ENCODE measurements around the gene NSD2. TPM values are rescaled to one million over a fixed set of nuclear protein-coding genes. Genes with fewer than 3 reads are reported as not detected.
A peak's percentile ranks its signal among the peaks of the same experiment; 100 is the strongest.

NSD2 gene
- total and polyA plus RNA-seq, 2 donors (not counting 1 experiment from before 2014, with no cell fraction given), result 14.2 to 64.8 TPM

DNA sequence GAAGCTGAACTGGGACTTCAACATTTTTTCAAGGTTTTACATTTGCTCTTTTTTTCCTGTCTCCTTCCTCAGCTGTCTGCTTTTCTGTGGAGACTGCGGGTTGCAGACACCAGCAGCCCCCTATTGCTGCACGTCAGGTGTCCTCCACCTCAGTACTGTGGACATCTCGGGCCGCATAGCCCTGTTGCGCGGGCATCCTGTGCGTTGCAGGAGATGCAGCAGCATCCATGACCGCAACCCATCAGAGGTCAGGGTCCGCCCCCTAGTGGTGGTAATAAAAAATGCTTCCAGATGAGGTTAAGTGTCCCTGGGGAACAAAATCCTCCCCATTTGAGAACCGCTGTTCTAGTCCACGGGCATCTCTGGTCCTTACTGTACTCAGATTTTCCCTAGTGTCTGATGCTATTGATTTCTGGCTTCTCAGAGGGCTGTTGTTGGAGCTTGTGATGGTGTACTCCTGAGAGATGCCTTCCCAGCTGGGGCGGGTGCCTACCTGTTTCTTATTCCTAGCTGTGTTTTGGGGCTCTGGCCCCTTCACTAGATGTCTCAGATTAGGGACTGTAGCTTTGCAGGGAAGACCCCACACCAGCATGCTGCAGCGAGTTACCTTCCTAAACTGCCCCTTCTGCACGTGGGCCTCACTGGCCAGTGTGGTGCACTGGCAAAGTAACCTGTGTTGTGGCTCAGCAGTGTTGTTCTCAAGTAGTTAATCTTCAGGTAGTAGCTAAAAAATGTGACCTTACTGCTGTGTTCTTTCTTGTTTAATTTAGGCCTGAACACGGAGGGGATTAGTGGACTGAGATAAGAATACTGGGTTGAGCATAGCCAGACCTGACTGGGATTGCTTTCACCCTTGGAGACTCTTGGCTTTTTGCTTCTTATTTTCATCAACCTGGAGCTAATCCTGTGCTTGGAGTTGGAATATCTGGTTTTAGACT, 28.2 kb downstream of the NSD2 start:
- Histone ChIP-seq H3K9ac (ENCODE audit: low read length) (no peak overlapping the region), H3K4me2 (replicated peaks; ENCODE audit: low read depth, low read length, poor library complexity, severe bottlenecking) (peak overlapping the region; percentile 35), H4K20me1 (ENCODE audit: control insufficient read depth, insufficient read depth, low read length, poor library complexity, severe bottlenecking) (peaks cover 16% of the 10 kb centered on the region), H2AFZ (ENCODE audit: insufficient read depth, low read depth, low read length, poor library complexity, severe bottlenecking) (peak overlapping the region; percentile 61), H3K9me3 (ENCODE audit: control extremely low read depth in 1 of 3, control insufficient read depth in 2 of 3, insufficient read depth in 1 of 3, low read length in 2 of 3) (no peaks in the 10 kb centered on the region), H3K36me3 (replicated peaks in 1 of 2; ENCODE audit: control extremely low read depth in 1 of 2, control insufficient read depth in 1 of 2, extremely low read depth in 1 of 2, insufficient read depth in 2 of 2, low read length in 1 of 2) (peaks cover 0 to 19% of the 10 kb centered on the region in 2 experiments), H3K4me3 (ENCODE audit: control extremely low read depth in 1 of 5, extremely low read depth in 1 of 5, insufficient read depth in 1 of 5, low read depth in 2 of 5, low read length in 4 of 5) (no peak overlapping the region), H3K4me1 (ENCODE audit: control insufficient read depth in 2 of 2, insufficient read depth in 2 of 2, low read length in 2 of 2) (peaks cover 5 to 9% of the 10 kb centered on the region in 2 donors), H3K27me3 (replicated peaks in 1 of 4; ENCODE audit: control extremely low read depth in 1 of 4, control insufficient read depth in 3 of 4, insufficient read depth in 4 of 4, low read length in 3 of 4) (no peaks in the 10 kb centered on the region), H3K27ac (ENCODE audit: low read length in 2 of 2) (no peak overlapping the region), H3K79me2 (ENCODE audit: control insufficient read depth, insufficient read depth, low read length) (peaks cover 63% of the 10 kb centered on the region)
- ChIA-PET POLR2A (interaction anchor here (0.6 kb wide), 2 partner anchors 11 to 132 kb away, joined by 4 to 14 read pairs; no protein-coding TSS in a partner anchor), CTCF (interaction anchor here (0.6 to 8.0 kb wide), 34 partner anchors 9 to 542 kb away, joined by 3 to 120 read pairs (median 5); partner anchors contain the start of genes LETM1 and NSD2)
- Mint-ChIP-seq H3K9me3 (ENCODE audit: insufficient read depth) (no peaks in the 10 kb centered on the region), H3K4me1 (peaks cover 9% of the 10 kb centered on the region), H3K27me3 (no peaks in the 10 kb centered on the region), H3K27ac (no peak overlapping the region), H3K4me3 (no peak overlapping the region)
- WGBS (ENCODE audit: insufficient coverage), result 35% methylated on average over 14 of the region's 15 CpGs
- intact Hi-C loops (cut with micrococcal nuclease), result loop anchor here (1.0 kb wide), 4 partner anchors 28 to 153 kb away; partner anchors contain the start of genes LETM1 and NSD2
- DNase-seq (peak; percentile 87), ATAC-seq (ENCODE audit: low read depth) (peak; percentile 98)
- no peak for TF ChIP-seq EZH2 (IDR thresholded peaks at IDR 0.05; ENCODE audit: borderline replicate concordance, insufficient read depth, low read depth, low read length, poor library complexity, severe bottlenecking)
- TF ChIP-seq CTCF (IDR thresholded peaks at IDR 0.05), result peak; percentile 92

DNA sequence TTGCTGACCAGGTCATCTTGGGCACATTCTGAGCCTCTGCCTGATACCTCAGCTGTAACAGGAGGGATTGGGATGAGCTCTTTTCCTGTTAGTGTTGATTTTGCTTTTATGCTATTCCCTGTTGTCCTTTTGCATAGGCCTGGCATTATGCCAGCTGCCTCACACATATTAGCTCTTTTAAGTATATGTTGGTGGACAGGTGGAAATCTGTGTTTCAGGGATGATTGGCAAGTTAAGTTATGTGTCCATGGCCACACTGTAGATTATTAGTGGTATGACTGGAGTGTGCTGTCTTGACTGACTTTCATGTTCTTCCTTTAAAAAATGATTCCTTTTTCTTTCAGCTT, 28.9 kb downstream of the NSD2 start:
- H3K27me3 Mint-ChIP-seq, result no peaks in the 10 kb centered on the region
- Histone ChIP-seq H3K36me3 (replicated peaks in 1 of 2; ENCODE audit: control extremely low read depth in 1 of 2, control insufficient read depth in 1 of 2, extremely low read depth in 1 of 2, insufficient read depth in 2 of 2, low read length in 1 of 2) (peaks cover 0 to 23% of the 10 kb centered on the region in 2 experiments), H3K9ac (ENCODE audit: low read length) (no peak overlapping the region), H2AFZ (ENCODE audit: insufficient read depth, low read depth, low read length, poor library complexity, severe bottlenecking) (no peak overlapping the region), H3K4me1 (ENCODE audit: control insufficient read depth in 2 of 2, insufficient read depth in 2 of 2, low read length in 2 of 2) (peaks cover 5 to 9% of the 10 kb centered on the region in 2 donors), H3K9me3 (ENCODE audit: control extremely low read depth in 1 of 3, control insufficient read depth in 2 of 3, insufficient read depth in 1 of 3, low read length in 2 of 3) (no peaks in the 10 kb centered on the region), H3K4me3 (ENCODE audit: control extremely low read depth in 1 of 5, extremely low read depth in 1 of 5, insufficient read depth in 1 of 5, low read depth in 2 of 5, low read length in 4 of 5) (no peak overlapping the region), H3K27ac (ENCODE audit: low read length in 2 of 2) (no peak overlapping the region), H3K4me2 (replicated peaks; ENCODE audit: low read depth, low read length, poor library complexity, severe bottlenecking) (no peak overlapping the region), H3K27me3 (replicated peaks in 1 of 4; ENCODE audit: control extremely low read depth in 1 of 4, control insufficient read depth in 3 of 4, insufficient read depth in 4 of 4, low read length in 3 of 4) (no peaks in the 10 kb centered on the region), H4K20me1 (ENCODE audit: control insufficient read depth, insufficient read depth, low read length, poor library complexity, severe bottlenecking) (peaks cover 16% of the 10 kb centered on the region), H3K79me2 (ENCODE audit: control insufficient read depth, insufficient read depth, low read length) (peaks cover 60% of the 10 kb centered on the region)
- H3K4me1 Mint-ChIP-seq, result peaks cover 9% of the 10 kb centered on the region
- no peak for ATAC-seq (ENCODE audit: low read depth)
- H3K27ac Mint-ChIP-seq, result no peak overlapping the region
- no peak for DNase-seq
- intact Hi-C loops (cut with micrococcal nuclease), result no loop called here
- H3K9me3 Mint-ChIP-seq (ENCODE audit: insufficient read depth), result no peaks in the 10 kb centered on the region
- TF ChIP-seq CTCF (IDR thresholded peaks at IDR 0.05) (no peak), EZH2 (IDR thresholded peaks at IDR 0.05; ENCODE audit: borderline replicate concordance, insufficient read depth, low read depth, low read length, poor library complexity, severe bottlenecking) (no peak)
- CTCF ChIA-PET, result interaction anchor here (0.6 to 8.0 kb wide), 28 partner anchors 9 to 541 kb away, joined by 3 to 120 read pairs (median 6); partner anchors contain the start of genes LETM1 and NSD2
- no peak overlapping the region for H3K4me3 Mint-ChIP-seq
- POLR2A ChIA-PET, result interaction anchor here (0.6 kb wide), 1 partner anchor 12 kb away, joined by 14 read pairs; no protein-coding TSS in a partner anchor
